ENCODE measurements around the gene ARFGEF3.

- TF ChIP-seq CTCF (IDR thresholded peaks at IDR 0.05) (no peak), EP300 (IDR thresholded peaks at IDR 0.05) (no peak)
Measured at GRCh38 chr6:138196122-138196738, 34.5 kb downstream of the ARFGEF3 start.
